Mesenchymal stem cell (in vitro differentiated cells and primary cell): ENCODE measurements around the gene EVC2.

Experiments used
- DNase-seq: peaks from one replicate; pipeline ENCODE4 v3.0.0-alpha.2; 2013
- H2AFZ ChIP-seq: one replicate; pipeline ENCODE4 v1.6.1; 2013; ENCODE audit warnings: low read depth, mild to moderate bottlenecking, control low read depth, inconsistent platforms, low read length, moderate library complexity
- H2AK5ac ChIP-seq: 2 replicates; pipeline ENCODE4 v1.6.1; 2013; ENCODE audit warnings: low read length, moderate library complexity, mild to moderate bottlenecking, inconsistent platforms; ENCODE audit not compliant: severe bottlenecking
- H2BK120ac ChIP-seq: one replicate; pipeline ENCODE4 v1.6.1; 2013; ENCODE audit warnings: low read depth, mild to moderate bottlenecking, inconsistent platforms, low read length, moderate library complexity
- H2BK12ac ChIP-seq, 2 experiments: one replicate each; pipeline ENCODE4 v1.6.1; 2013; ENCODE audit warnings: inconsistent platforms in 2 of 2, low read length in 2 of 2, mild to moderate bottlenecking in 2 of 2, moderate library complexity in 2 of 2, control low read depth in 1 of 2
- H2BK15ac ChIP-seq: one replicate; pipeline ENCODE4 v1.6.1; 2013; ENCODE audit warnings: mild to moderate bottlenecking, low read depth, inconsistent platforms; ENCODE audit not compliant: poor library complexity, severe bottlenecking
- H2BK5ac ChIP-seq: 2 replicates; pipeline ENCODE4 v1.6.1; 2013; ENCODE audit warnings: low read depth, mild to moderate bottlenecking, low read length, control low read depth, inconsistent platforms; ENCODE audit not compliant: poor library complexity, severe bottlenecking
- H3K14ac ChIP-seq, 2 experiments: one replicate each; pipeline ENCODE4 v1.6.1; 2013; ENCODE audit warnings: inconsistent platforms in 2 of 2, low read length in 2 of 2, control low read depth in 1 of 2, mild to moderate bottlenecking in 1 of 2, moderate library complexity in 1 of 2
- H3K18ac ChIP-seq, 2 experiments: one replicate each; pipeline ENCODE4 v1.6.1; 2013; ENCODE audit warnings: inconsistent platforms in 2 of 2, low read length in 2 of 2, control low read depth in 1 of 2, low read depth in 1 of 2, mild to moderate bottlenecking in 1 of 2
- H3K23ac ChIP-seq, 2 experiments: one replicate each; pipeline ENCODE4 v1.6.1; 2013; ENCODE audit warnings: inconsistent platforms in 2 of 2, low read length in 2 of 2, mild to moderate bottlenecking in 2 of 2, moderate library complexity in 2 of 2, control low read depth in 1 of 2
- H3K27ac ChIP-seq: 2 replicates; pipeline ENCODE4 v1.5.1; 2013; ENCODE audit warnings: mild to moderate bottlenecking, moderate library complexity, low read length, control low read depth, inconsistent platforms; ENCODE audit not compliant: poor library complexity, severe bottlenecking
- H3K27me3 ChIP-seq, 2 experiments: 2 replicates each; pipeline versions ENCODE4 v1.6.1 to v1.7.0; 2013; ENCODE audit warnings: low read length in 2 of 2, mild to moderate bottlenecking in 2 of 2, moderate library complexity in 2 of 2, control low read depth in 1 of 2, inconsistent platforms in 1 of 2; ENCODE audit not compliant: control insufficient read depth in 1 of 2, insufficient read depth in 1 of 2
- H3K36me3 ChIP-seq, 2 experiments: 2 replicates each; pipeline versions ENCODE4 v1.6.1 to v1.7.0; 2013; ENCODE audit warnings: low read length in 2 of 2, control low read depth in 1 of 2, inconsistent platforms in 1 of 2, low read depth in 1 of 2, mild to moderate bottlenecking in 1 of 2; ENCODE audit not compliant: insufficient read depth in 2 of 2, control insufficient read depth in 1 of 2
- H3K4ac ChIP-seq, 2 experiments: one replicate each; pipeline ENCODE4 v1.6.1; 2013; ENCODE audit warnings: inconsistent platforms in 2 of 2, low read length in 2 of 2, mild to moderate bottlenecking in 2 of 2, moderate library complexity in 2 of 2, control low read depth in 1 of 2, low read depth in 1 of 2
- H3K4me1 ChIP-seq: 2 replicates; pipeline ENCODE4 v1.6.1; 2013; ENCODE audit warnings: low read depth, low read length, control low read depth; ENCODE audit not compliant: control insufficient read depth, insufficient read depth
- H3K4me2 ChIP-seq: 2 replicates; pipeline ENCODE4 v1.6.1; 2013; ENCODE audit warnings: low read length, mild to moderate bottlenecking, inconsistent platforms; ENCODE audit not compliant: poor library complexity, severe bottlenecking
- H3K4me3 ChIP-seq, 2 experiments: 2 replicates each; pipeline versions ENCODE4 v1.5.1 to v1.7.0; 2013; ENCODE audit warnings: low read length in 2 of 2, mild to moderate bottlenecking in 2 of 2, control low read depth in 1 of 2, low read depth in 1 of 2; ENCODE audit not compliant: insufficient read depth in 1 of 2
- H3K79me1 ChIP-seq: replicated peaks from 2 replicates; pipeline ENCODE4 v1.6.1; 2013; ENCODE audit warnings: mild to moderate bottlenecking, control low read depth, low read length, inconsistent platforms; ENCODE audit not compliant: poor library complexity, severe bottlenecking
- H3K9ac ChIP-seq: 2 replicates; pipeline ENCODE4 v1.7.0; 2013; ENCODE audit warnings: mild to moderate bottlenecking, low read length, moderate library complexity
- H3K9me3 ChIP-seq: 2 replicates; pipeline ENCODE4 v1.7.0; 2013; ENCODE audit warnings: mild to moderate bottlenecking, low read length; ENCODE audit not compliant: control insufficient read depth
- H4K8ac ChIP-seq: one replicate; pipeline ENCODE4 v1.6.1; 2013; ENCODE audit warnings: inconsistent platforms, mild to moderate bottlenecking, low read length, moderate library complexity
- H4K91ac ChIP-seq: one replicate; pipeline ENCODE4 v1.6.1; 2013; ENCODE audit warnings: mild to moderate bottlenecking, low read length, inconsistent platforms
- WGBS: methylation state at CpG from one replicate; pipeline ENCODE4 v1.1.7; 2013; ENCODE audit warnings: mixed read lengths; 5-methylcytosine and 5-hydroxymethylcytosine counted together

The EVC2 gene

DNA sequence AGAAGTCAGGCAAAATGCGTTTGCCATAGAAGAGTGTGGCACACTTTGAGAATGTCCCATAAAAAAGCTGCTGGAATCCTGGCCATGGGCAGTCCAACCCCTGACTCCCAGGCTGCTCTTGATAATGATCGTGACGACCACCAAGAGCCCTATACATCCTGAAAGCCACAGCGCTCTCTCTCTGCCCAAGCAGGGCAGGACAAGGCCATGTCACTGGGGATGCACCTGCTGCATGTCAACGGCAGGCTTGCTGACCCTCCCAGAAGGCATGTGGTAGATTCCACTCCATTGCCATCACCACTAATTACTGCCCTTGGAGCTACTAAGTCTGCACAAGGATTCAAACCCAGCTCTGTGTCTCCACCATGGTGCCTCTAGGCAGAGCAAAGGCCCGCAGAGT is 144.5 kb downstream of the EVC2 start:
- H2BK12ac ChIP-seq: no peak overlapping the region
- H3K79me1 ChIP-seq: no peaks in the 10 kb centered on the region
- WGBS: over 99% methylated on average over 5 of the region's 6 CpGs

DNA sequence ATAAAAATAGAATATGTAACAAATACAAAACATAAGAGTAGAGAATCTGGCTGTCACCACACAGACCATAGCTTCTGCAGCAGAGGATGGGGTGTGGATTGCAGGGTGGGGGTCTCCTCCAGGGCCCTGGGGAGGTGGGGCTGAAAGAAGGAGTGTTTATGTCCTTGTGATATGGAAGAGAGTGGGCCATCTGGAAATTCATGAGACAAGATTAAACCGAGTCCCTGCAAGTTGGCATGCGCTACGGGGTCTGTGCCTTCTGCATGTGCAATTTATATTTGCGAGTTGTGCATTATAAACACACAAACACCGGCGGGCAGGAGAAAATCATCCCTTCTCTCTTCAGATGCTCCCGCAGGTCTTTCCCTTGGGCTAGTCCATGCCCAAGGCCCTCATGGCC is 145.9 kb downstream of the EVC2 start:
- H2AK5ac ChIP-seq: no peak overlapping the region
- H3K79me1 ChIP-seq: no peaks in the 10 kb centered on the region
- DNase-seq: no peak
- H4K91ac ChIP-seq: no peak overlapping the region
- 98% methylated on average over 7 of the region's 7 CpGs for WGBS
- no peak overlapping the region for H2BK12ac ChIP-seq
- H3K9me3 ChIP-seq: no peaks in the 10 kb centered on the region
- H2AFZ ChIP-seq: no peak overlapping the region
- H3K27me3 ChIP-seq: no peaks in the 10 kb centered on the region
- no peak overlapping the region for H3K18ac ChIP-seq
- H3K14ac ChIP-seq: no peak overlapping the region
- no peak overlapping the region for H3K4me2 ChIP-seq
- H2BK5ac ChIP-seq: no peak overlapping the region
- no peak overlapping the region for H4K8ac ChIP-seq
- H3K4me1 ChIP-seq: no peaks in the 10 kb centered on the region
- H3K23ac ChIP-seq: no peak overlapping the region
- no peak overlapping the region for H3K4me3 ChIP-seq
- no peak overlapping the region for H2BK120ac ChIP-seq
- no peak overlapping the region for H3K9ac ChIP-seq
- H2BK15ac ChIP-seq: no peak overlapping the region
- peaks cover 46 to 91% of the 10 kb centered on the region in 2 experiments for H3K36me3 ChIP-seq
- H3K27ac ChIP-seq: no peak overlapping the region
- H3K4ac ChIP-seq: no peak overlapping the region

More for the DNA sequence above, 144.5 kb downstream of the EVC2 start:
- no peak overlapping the region for H4K8ac ChIP-seq
- H2BK5ac ChIP-seq: no peak overlapping the region
- H3K4me1 ChIP-seq: no peaks in the 10 kb centered on the region
- DNase-seq: no peak
- H3K9me3 ChIP-seq: no peaks in the 10 kb centered on the region
- H3K27ac ChIP-seq: no peak overlapping the region
- no peak overlapping the region for H3K23ac ChIP-seq
- H2BK120ac ChIP-seq: no peak overlapping the region
- no peak overlapping the region for H3K9ac ChIP-seq
- peaks cover 50 to 93% of the 10 kb centered on the region in 2 experiments for H3K36me3 ChIP-seq
- H3K27me3 ChIP-seq: no peaks in the 10 kb centered on the region
- H3K4me3 ChIP-seq: no peak overlapping the region
- no peak overlapping the region for H2AK5ac ChIP-seq
- H2BK15ac ChIP-seq: no peak overlapping the region
- no peak overlapping the region for H4K91ac ChIP-seq
- H3K4ac ChIP-seq: no peak overlapping the region
- no peak overlapping the region for H3K18ac ChIP-seq
- H3K4me2 ChIP-seq: no peak overlapping the region
- H2AFZ ChIP-seq: no peak overlapping the region
- H3K14ac ChIP-seq: no peak overlapping the region

DNA sequence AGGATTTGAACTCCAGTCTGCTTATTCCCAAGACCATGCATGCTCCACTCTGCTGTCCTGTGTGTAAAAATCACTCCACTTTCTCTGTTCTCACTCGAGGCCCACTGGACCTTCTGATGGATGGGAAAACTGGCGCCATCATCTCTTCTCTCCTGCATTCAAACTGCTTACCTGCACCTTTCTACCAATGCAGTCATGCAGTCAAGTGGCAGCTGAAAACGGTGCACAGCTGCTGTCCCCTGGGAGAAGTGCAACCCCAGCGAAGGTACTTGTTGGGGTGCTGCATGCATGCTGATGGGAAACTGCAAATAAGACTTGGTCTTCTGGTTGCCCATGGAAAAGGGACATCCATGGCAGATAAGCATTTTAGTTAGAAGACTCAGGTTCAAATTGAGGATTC is 147.1 kb downstream of the EVC2 start:
- Histone ChIP-seq H3K27me3 (no peaks in the 10 kb centered on the region), H3K4me3 (no peak overlapping the region), H2BK5ac (no peak overlapping the region), H2BK120ac (no peak overlapping the region), H3K4me2 (no peak overlapping the region), H2AK5ac (no peak overlapping the region), H2BK15ac (no peak overlapping the region), H4K91ac (no peak overlapping the region), H3K36me3 (peaks cover 35 to 86% of the 10 kb centered on the region in 2 experiments), H3K4ac (no peak overlapping the region), H3K4me1 (no peaks in the 10 kb centered on the region), H4K8ac (no peak overlapping the region), H3K18ac (no peak overlapping the region), H3K27ac (no peak overlapping the region), H3K23ac (no peak overlapping the region), H3K9me3 (no peaks in the 10 kb centered on the region), H3K9ac (no peak overlapping the region), H3K79me1 (no peaks in the 10 kb centered on the region), H2AFZ (no peak overlapping the region), H2BK12ac (no peak overlapping the region), H3K14ac (no peak overlapping the region)
- WGBS: 89% methylated on average over 4 of the region's 4 CpGs
- DNase-seq: no peak

DNA sequence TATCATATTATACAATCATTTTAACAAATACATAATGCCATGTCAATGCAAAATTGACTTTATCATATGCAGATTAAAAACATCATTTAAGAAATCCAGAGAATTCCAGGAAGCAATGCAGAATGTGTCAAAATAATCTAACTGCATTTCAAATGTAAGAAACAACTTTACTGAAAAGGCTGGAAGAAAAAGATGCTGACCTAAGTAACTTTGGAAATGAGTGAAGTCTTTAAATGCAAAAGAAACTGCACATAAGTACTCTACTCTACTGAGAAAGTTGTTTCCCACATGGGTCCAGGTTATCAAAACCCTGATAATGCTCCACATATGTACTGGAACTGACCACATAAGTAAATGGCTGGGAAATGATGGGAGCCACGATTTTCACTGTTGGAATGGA is 149.9 kb downstream of the EVC2 start:
- Histone ChIP-seq H3K23ac (no peak overlapping the region), H3K27me3 (no peaks in the 10 kb centered on the region), H4K91ac (no peak overlapping the region), H3K27ac (no peak overlapping the region), H3K79me1 (no peaks in the 10 kb centered on the region), H2BK5ac (no peak overlapping the region), H3K9ac (no peak overlapping the region), H3K4ac (no peak overlapping the region), H3K4me1 (no peaks in the 10 kb centered on the region), H3K36me3 (peaks cover 16 to 85% of the 10 kb centered on the region in 2 experiments), H4K8ac (no peak overlapping the region), H2BK12ac (no peak overlapping the region), H2AFZ (no peak overlapping the region), H3K4me3 (no peak overlapping the region), H3K4me2 (no peak overlapping the region), H2BK15ac (no peak overlapping the region), H2BK120ac (no peak overlapping the region), H3K9me3 (no peaks in the 10 kb centered on the region), H3K14ac (no peak overlapping the region), H2AK5ac (no peak overlapping the region), H3K18ac (no peak overlapping the region)
- WGBS: 92% methylated on average over 1 of the region's 1 CpG
- no peak for DNase-seq
